GM18909 (cell line): ENCODE data around the gene CMAS.
A peak's percentile ranks its signal among the peaks of the same experiment; 100 is the strongest.

Experiments used
- ATAC-seq: cut with Tn5 transposase; IDR thresholded peaks from one replicate; pipeline ENCODE4 v1.9.1; 2021; ENCODE audit warnings: mild to moderate bottlenecking; ENCODE audit not compliant: unreplicated experiment, poor library complexity

CMAS gene

GRCh38 chr12:22101749-22102243, 55.8 kb downstream of the CMAS start:
- peak; percentile 41 for ATAC-seq

GRCh38 chr12:22103418-22103817, 57.4 kb downstream of the CMAS start:
- no peak for ATAC-seq

GRCh38 chr12:22105542-22105941, 59.5 kb downstream of the CMAS start:
- no peak for ATAC-seq

- ATAC-seq: no peak
Observed at GRCh38 chr12:22110176-22110575, 64.2 kb downstream of the CMAS start.
